DND-41 (cell line): Measurements from ENCODE around the gene ASIP.
A peak's percentile ranks its signal among the peaks of the same experiment; 100 is the strongest.
"Not testable (repeated sequence)": the region's sequence is repeated elsewhere in the genome, so short reads cannot be mapped to it uniquely, and the experiment has no call there.

Experiments
- ATAC-seq: fragments of 200-7000 bp; cut with Tn5 transposase; 3 replicates; pipeline ENCODE4 v1.9.1; 2021; ENCODE audit warnings: low read depth; ENCODE audit not compliant: insufficient read depth
- DNase-seq: peaks from one replicate; pipeline ENCODE4 v3.0.0-alpha.2; 2020
- H2AFZ ChIP-seq: 2 replicates; pipeline ENCODE4 v1.6.0; 2012; ENCODE audit warnings: low read depth, low read length
- H3K27ac ChIP-seq: 2 replicates; pipeline ENCODE4 v1.5.1; 2012; ENCODE audit warnings: low read length, inconsistent platforms
- H3K27me3 ChIP-seq: fragments of 200-600 bp; sonication (generic); 2 replicates; pipeline ENCODE4 v1.6.0; 2012; ENCODE audit warnings: low read length, mild to moderate bottlenecking, inconsistent platforms; ENCODE audit not compliant: insufficient read depth, poor library complexity
- H3K36me3 ChIP-seq: 2 replicates; pipeline ENCODE4 v1.5.1; 2012; ENCODE audit warnings: low read length, inconsistent platforms; ENCODE audit not compliant: insufficient read depth
- H3K4me1 ChIP-seq: 2 replicates; pipeline ENCODE4 v1.5.1; 2012; ENCODE audit warnings: mild to moderate bottlenecking, low read length; ENCODE audit not compliant: insufficient read depth
- H3K4me2 ChIP-seq: 2 replicates; pipeline ENCODE4 v1.6.0; 2012; ENCODE audit warnings: mild to moderate bottlenecking, moderate library complexity, low read length, inconsistent platforms; ENCODE audit not compliant: insufficient read depth
- H3K4me3 ChIP-seq, 2 experiments: fragments of 200-600 bp in 1 of 2; shearing (Covaris generic) in 1 of 2; 2 replicates each; pipeline ENCODE4 v1.5.1; 2012 to 2016; ENCODE audit warnings: inconsistent platforms in 2 of 2, low read length in 2 of 2, mild to moderate bottlenecking in 2 of 2, low read depth in 1 of 2, moderate library complexity in 1 of 2
- H3K79me2 ChIP-seq: 2 replicates; pipeline ENCODE4 v1.6.0; 2012; ENCODE audit warnings: low read length, inconsistent platforms; ENCODE audit not compliant: insufficient read depth
- H3K9ac ChIP-seq: 2 replicates; pipeline ENCODE4 v1.6.0; 2012; ENCODE audit warnings: low read depth, mild to moderate bottlenecking, inconsistent platforms, low read length, moderate library complexity
- H3K9me3 ChIP-seq: 2 replicates; pipeline ENCODE4 v1.5.1; 2012; ENCODE audit warnings: low read length, moderate library complexity, mild to moderate bottlenecking, inconsistent platforms; ENCODE audit not compliant: insufficient read depth, severe bottlenecking
- H4K20me1 ChIP-seq: 2 replicates; pipeline ENCODE4 v1.6.0; 2012; ENCODE audit warnings: low read length; ENCODE audit not compliant: insufficient read depth
- CTCF ChIP-seq: IDR thresholded peaks from 2 replicates; pipeline ENCODE4 v1.5.1; 2012; ENCODE audit warnings: borderline replicate concordance, low read length, moderate library complexity, mild to moderate bottlenecking; ENCODE audit not compliant: poor library complexity, severe bottlenecking; ENCODE audit errors: extremely low read depth
- EZH2 ChIP-seq: IDR thresholded peaks from 3 replicates; pipeline ENCODE4 v1.6.1; 2012; ENCODE audit warnings: borderline replicate concordance, low read depth, mild to moderate bottlenecking, moderate library complexity, low read length, inconsistent platforms; ENCODE audit not compliant: severe bottlenecking

ASIP gene

DNA sequence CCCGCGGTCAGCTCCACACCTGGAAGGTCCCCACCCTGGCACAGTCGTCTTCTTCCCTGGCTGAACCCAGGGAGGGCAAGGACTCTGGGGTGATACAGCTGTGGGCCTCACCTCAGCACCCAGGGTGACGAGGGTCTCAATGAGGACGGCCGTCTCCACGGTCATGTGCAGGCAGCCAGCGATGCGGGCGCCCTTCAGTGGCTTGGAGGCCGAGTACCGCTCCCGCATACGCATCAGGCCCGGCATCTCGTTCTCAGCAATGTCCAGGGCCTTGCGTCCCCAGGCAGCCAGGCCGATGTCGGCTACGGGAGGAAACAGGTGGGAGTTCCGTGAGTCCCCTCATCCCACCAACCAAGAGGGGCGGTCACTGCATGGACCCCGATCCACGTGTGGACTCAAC lies 54.1 kb downstream of the ASIP start:
- no peak overlapping the region for H3K9ac ChIP-seq

GRCh38 chr20:34296468-34296867 lies 55.2 kb downstream of the ASIP start:
- Histone ChIP-seq H3K79me2 (peaks cover 70% of the 10 kb centered on the region), H3K9me3 (no peaks in the 10 kb centered on the region), H4K20me1 (peaks cover 55% of the 10 kb centered on the region), H3K9ac (no peak overlapping the region), H3K4me1 (peaks cover 13% of the 10 kb centered on the region), H3K27me3 (no peaks in the 10 kb centered on the region), H3K36me3 (peaks cover 68% of the 10 kb centered on the region), H3K4me3 (no peak overlapping the region), H3K27ac (no peak overlapping the region), H3K4me2 (no peak overlapping the region), H2AFZ (no peak overlapping the region)
- no peak for DNase-seq
- ATAC-seq: no peak
- no peak for TF ChIP-seq CTCF
- TF ChIP-seq EZH2: no peak

More for the DNA sequence above, 54.1 kb downstream of the ASIP start:
- Histone ChIP-seq H2AFZ (no peak overlapping the region), H3K79me2 (peaks cover 58% of the 10 kb centered on the region), H3K9me3 (no peaks in the 10 kb centered on the region), H3K4me2 (no peak overlapping the region), H4K20me1 (peaks cover 51% of the 10 kb centered on the region), H3K27me3 (no peaks in the 10 kb centered on the region), H3K4me1 (0 out of 2 replicates have a peak, but pooled peaks cover 2% of the 10 kb centered on the region), H3K36me3 (peaks cover 68% of the 10 kb centered on the region), H3K4me3 (no peak overlapping the region), H3K27ac (no peak overlapping the region)
- ATAC-seq (no peak), DNase-seq (no peak)
- no peak for TF ChIP-seq CTCF

DNA sequence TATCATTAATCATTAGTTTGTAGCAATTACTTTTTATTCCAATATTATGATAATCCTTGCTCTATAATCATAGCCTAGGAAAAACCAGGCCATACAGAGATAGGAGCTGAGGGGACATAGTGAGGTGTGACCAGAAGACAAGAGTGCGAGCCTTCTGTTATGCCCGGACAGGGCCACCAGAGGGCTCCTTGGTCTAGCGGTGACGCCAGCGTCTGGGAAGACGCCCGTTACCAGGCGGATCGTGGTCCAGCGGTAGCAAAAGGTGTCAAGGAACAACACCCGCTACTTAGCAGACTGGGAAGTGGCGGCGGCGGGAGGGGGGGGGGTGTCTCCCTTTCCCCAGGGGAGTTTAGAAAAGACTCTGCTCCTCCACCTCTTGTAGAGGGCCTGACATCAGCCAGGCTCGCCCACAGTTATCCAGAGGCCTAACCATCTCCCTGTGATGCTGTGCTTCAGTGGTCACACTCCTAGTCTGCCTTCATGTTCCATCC lies 57.1 kb downstream of the ASIP start:
- not testable (repeated sequence) for H3K4me3 ChIP-seq, DNase-seq, H3K27me3 ChIP-seq, H3K4me2 ChIP-seq, H2AFZ ChIP-seq, H3K27ac ChIP-seq, H3K9ac ChIP-seq, H3K9me3 ChIP-seq, ATAC-seq
- H4K20me1 ChIP-seq: peaks cover 54% of the 10 kb centered on the region
- peaks cover 84% of the 10 kb centered on the region for H3K79me2 ChIP-seq
- TF ChIP-seq CTCF: peak; percentile 10
- peaks cover 50% of the 10 kb centered on the region for H3K36me3 ChIP-seq
- H3K4me1 ChIP-seq: peaks cover 24% of the 10 kb centered on the region
